A673 (cell line): Measurements from ENCODE around the gene CCL14.

ENCODE experiments used
- CTCF ChIP-seq: fragments of 300-800, 200-600 bp; sonication (generic); conservative IDR thresholded peaks from 2 replicates; pipeline ENCODE4 v1.5.1; 2017; ENCODE audit warnings: low read depth, mild to moderate bottlenecking, antibody characterized with exemption, low read length, moderate library complexity, mixed read lengths
- EZH2 ChIP-seq: fragments of 200-600 bp; sonication (generic); IDR thresholded peaks from 2 replicates; pipeline ENCODE4 v1.6.1; 2017; ENCODE audit warnings: borderline replicate concordance, low read depth, mild to moderate bottlenecking, mixed read lengths, antibody characterized with exemption, low read length; ENCODE audit not compliant: poor library complexity, severe bottlenecking

GRCh38 chr17:35944151-35944550 is 42.4 kb downstream of the CCL14 start:
- no peak for TF ChIP-seq CTCF
- no peak for TF ChIP-seq EZH2
